ENCODE data around the gene OR2AG1.
"Not testable (repeated sequence)": the region's sequence is repeated elsewhere in the genome, so short reads cannot be mapped to it uniquely, and the experiment has no call there.

OR2AG1 gene

GRCh38 chr11:6799402-6799801 is 16.6 kb downstream of the OR2AG1 start, which contains the start of gene OR6A2:
Gene OR6A2 (minus strand): TSS chr11:6799689. CDS start chr11:6795708, 3,981 bp downstream.
- H3K27ac ChIP-seq = no peak within 1 kb of the TSS
- TF ChIP-seq ZFX (IDR thresholded peaks at IDR 0.05) = no peak

- H3K27ac ChIP-seq = not testable (repeated sequence)
Measured at GRCh38 chr11:6801075-6801474, 18.3 kb downstream of the OR2AG1 start.

GRCh38 chr11:6812390-6813005 is 29.7 kb downstream of the OR2AG1 start:
- H3K27ac ChIP-seq = no peak overlapping the region
- TF ChIP-seq ZFX (IDR thresholded peaks at IDR 0.05) (no peak), CTCF (conservative IDR thresholded peaks at IDR 0.05) (peak; percentile 96)

GRCh38 chr11:6813656-6814055 is 30.8 kb downstream of the OR2AG1 start:
- no peak overlapping the region for H3K27ac ChIP-seq
- no peak for TF ChIP-seq CTCF (conservative IDR thresholded peaks at IDR 0.05)
- no peak for TF ChIP-seq ZFX (IDR thresholded peaks at IDR 0.05)

GRCh38 chr11:6817694-6818093 is 34.9 kb downstream of the OR2AG1 start:
- no peak overlapping the region for H3K27ac ChIP-seq
- no peak for TF ChIP-seq ZFX (IDR thresholded peaks at IDR 0.05)
- TF ChIP-seq CTCF (conservative IDR thresholded peaks at IDR 0.05) = no peak

GRCh38 chr11:6818967-6819366 is 36.1 kb downstream of the OR2AG1 start:
- TF ChIP-seq ZFX (IDR thresholded peaks at IDR 0.05) (no peak), CTCF (conservative IDR thresholded peaks at IDR 0.05) (no peak)
- no peak overlapping the region for H3K27ac ChIP-seq

- TF ChIP-seq ZFX (IDR thresholded peaks at IDR 0.05) = no peak
- H3K27ac ChIP-seq = no peak overlapping the region
Measured at GRCh38 chr11:6824136-6824823, 41.5 kb downstream of the OR2AG1 start.

DNA sequence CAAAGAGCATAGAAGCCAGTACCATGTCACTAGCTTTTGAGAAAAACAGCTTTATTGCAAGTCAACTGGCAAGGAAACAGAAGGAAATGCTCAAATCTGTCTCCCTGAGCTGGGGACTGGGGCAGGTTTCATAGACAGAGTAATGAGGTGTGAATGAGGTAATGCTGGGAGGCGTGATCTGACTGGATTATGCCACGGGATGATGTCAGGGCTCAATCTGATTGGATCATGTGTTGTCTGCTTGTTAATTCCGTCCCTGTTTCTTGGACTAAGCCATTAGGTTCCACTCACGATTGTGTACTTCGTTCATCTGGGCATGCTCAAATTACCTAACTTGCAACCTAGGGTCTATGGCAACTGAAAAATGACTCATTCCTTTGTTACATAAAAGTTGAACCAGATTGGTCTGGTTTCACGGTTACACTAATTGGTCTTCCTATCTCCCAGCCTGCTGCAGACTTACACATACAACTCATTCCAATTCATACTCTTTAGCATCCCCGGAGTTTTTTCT is 42.5 kb downstream of the OR2AG1 start:
- no peak overlapping the region for H3K27ac ChIP-seq
- TF ChIP-seq CTCF (conservative IDR thresholded peaks at IDR 0.05) (no peak), ZFX (IDR thresholded peaks at IDR 0.05) (no peak)

DNA sequence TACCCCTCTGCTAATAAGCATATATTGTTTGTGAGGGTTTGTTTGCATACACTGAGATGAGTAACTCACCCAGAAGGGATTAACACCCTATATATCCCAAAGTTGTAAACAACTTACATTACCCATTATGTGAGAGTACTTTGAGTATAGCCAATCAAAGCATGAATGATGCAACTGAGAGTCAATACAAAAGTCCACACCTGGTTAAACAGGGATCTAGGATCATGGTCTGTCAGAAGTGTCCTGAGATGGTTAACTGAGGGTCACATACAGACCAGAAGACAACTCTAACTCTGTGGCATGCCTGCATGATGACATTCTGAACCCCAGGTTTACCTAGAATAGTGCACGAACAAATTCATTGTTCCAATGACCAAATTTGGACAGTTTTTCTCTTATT is 45.3 kb downstream of the OR2AG1 start:
- no peak overlapping the region for H3K27ac ChIP-seq
- TF ChIP-seq CTCF (conservative IDR thresholded peaks at IDR 0.05) (no peak), ZFX (IDR thresholded peaks at IDR 0.05) (no peak)
